Fibroblast of lung (primary cell): Measurements from ENCODE around the gene ZNF644.

ENCODE experiments used
- CTCF ChIP-seq, 2 donors: IDR thresholded peaks in 1 of 2; conservative IDR thresholded peaks in 1 of 2; 1 replicate in 1 of 2; 2 replicates in 1 of 2; pipeline ENCODE4 v1.5.1; 2011 to 2012; ENCODE audit warnings: low read length in 2 of 2, control low read depth in 1 of 2, inconsistent platforms in 1 of 2, low read depth in 1 of 2, mild to moderate bottlenecking in 1 of 2
- EZH2 ChIP-seq: IDR thresholded peaks from 2 replicates; pipeline ENCODE4 v1.5.1; 2012; ENCODE audit warnings: low read length, control low read depth, mild to moderate bottlenecking; ENCODE audit errors: missing control alignments

GRCh38 chr1:91057784-91058183, 35.9 kb upstream of the ZNF644 start:
- TF ChIP-seq CTCF (conservative IDR thresholded peaks at IDR 0.05 in 1 of 2, IDR thresholded peaks at IDR 0.05 in 1 of 2; ENCODE audit: low read depth in 1 of 2, low read length in 2 of 2) (no peak), EZH2 (no peak)
